WI38 (cell line): ENCODE data around the gene TMEM203.

Experiments used
- H3K4me3 ChIP-seq: 2 replicates; pipeline ENCODE4 v1.5.1; 2011; ENCODE audit warnings: low read depth, mild to moderate bottlenecking, control low read depth, low read length
- TF ChIP-seq, protein P1 (sequence below): IDR thresholded peaks from 2 replicates; pipeline ENCODE4 v1.5.1; 2012; ENCODE audit warnings: low read depth, mild to moderate bottlenecking, control low read depth, low read length

Gene TMEM203

DNA sequence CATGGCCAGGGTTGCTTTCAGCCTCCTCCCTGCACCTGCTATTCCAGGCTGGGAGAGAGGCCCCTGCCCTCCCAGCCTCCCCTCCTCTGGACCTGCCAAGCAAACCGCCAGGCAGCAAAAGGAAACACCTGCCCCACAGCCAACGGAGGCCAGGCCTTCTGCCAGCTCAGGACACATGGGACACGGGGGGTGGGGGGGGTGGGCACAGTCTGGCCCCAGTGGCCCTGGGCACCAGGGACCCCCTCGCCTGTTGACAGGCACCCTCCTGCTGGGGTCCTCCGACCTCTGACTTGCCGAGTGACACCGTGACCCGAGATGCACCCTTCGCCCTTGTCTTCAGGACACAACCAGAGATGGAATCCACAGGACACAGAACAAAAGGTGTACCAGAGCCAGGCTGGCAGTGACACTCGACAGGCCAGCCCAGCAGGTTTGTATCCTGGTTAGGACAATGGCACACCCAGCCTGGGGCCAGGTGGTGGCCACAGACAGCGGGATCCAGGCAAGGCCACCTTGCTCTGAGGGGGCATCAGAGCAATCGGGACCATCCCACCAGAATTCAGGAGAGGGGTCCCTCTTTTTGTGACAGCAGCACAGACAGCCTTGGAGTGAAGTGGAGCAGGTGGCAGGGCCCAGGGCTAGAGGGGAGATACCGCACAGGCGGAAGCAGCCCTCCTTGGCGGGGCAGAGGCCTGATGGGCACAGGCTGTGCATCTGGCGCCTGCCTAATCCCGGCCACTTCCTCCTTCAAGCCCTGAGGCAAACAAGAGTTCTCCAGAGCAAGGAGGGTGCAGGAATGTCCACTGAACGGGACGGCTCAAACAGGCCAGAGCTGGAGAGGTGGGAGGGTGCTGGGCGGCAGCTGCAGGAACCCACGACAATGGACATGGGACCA lies 32.3 kb downstream of the TMEM203 start:
- TF ChIP-seq, protein P1, sequence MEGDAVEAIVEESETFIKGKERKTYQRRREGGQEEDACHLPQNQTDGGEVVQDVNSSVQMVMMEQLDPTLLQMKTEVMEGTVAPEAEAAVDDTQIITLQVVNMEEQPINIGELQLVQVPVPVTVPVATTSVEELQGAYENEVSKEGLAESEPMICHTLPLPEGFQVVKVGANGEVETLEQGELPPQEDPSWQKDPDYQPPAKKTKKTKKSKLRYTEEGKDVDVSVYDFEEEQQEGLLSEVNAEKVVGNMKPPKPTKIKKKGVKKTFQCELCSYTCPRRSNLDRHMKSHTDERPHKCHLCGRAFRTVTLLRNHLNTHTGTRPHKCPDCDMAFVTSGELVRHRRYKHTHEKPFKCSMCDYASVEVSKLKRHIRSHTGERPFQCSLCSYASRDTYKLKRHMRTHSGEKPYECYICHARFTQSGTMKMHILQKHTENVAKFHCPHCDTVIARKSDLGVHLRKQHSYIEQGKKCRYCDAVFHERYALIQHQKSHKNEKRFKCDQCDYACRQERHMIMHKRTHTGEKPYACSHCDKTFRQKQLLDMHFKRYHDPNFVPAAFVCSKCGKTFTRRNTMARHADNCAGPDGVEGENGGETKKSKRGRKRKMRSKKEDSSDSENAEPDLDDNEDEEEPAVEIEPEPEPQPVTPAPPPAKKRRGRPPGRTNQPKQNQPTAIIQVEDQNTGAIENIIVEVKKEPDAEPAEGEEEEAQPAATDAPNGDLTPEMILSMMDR = no peak
- H3K4me3 ChIP-seq = no peak overlapping the region

DNA sequence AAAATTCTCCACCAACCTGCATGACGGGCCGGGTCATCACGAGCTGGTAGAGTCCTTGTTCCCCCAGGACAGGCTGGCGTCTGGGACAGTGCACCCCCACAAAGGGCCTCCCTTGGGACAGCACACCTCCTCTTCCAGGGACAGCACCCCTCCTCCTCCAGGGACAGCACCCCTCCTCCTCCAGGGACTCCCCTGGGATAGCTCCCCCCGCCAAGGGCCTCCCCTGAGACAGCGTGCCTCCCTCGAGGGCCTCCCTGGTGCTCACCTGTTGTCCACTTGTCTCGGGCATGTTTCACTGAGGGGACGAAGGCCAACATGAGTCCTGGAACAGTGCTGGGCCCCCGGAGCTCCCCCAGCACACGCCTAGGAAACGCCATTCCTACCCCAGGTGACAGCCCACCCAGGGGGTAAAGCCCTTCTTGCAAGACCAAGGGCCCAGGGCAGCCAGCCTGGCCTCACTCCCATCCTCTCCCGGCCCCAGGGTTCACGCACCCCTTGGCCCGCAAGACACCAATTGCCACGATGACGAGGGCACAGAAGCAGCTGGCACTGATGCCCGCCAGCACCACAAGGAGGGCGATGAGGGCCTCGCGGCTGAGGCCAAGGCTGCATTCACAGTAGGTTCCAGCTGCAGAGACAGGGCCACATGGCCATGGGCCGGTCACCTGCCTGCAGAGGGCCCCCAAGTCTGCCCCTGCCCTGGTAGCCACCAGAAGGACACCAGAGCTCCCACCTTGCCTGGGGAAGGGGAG lies 34.1 kb downstream of the TMEM203 start:
- no peak overlapping the region for H3K4me3 ChIP-seq
- TF ChIP-seq, protein P1 = no peak

DNA sequence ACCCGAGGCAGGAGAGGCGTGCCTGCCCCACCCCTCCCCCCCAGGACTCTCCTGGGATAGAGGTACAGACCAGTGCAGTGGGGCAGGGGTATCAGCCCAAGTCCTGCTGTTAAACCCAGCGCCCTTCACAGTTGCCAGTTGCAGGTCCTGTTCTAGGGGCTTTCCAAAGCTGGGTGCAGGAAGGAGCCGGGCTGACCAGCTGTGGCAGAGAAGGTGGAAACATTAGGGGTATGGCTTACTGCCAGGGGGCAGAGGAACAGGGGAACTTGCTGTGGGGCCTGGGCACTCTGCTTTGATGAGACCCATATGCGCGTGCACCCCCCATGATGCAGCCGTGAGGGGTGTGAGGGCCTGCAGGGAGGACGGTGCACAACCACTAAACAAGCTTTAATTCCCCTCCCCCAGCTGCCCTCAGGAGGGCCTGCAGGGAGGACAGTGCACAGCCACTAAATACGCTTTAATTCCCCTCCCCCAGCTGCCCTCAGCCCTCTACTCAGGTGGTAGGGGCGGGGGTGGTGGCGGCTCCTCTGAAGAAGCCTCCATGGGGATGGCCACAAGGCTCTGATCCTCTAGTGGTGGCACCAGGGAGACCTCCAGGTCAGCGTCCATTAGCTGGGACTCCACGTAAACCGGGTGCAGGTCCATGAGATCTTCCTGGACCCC lies 34.8 kb downstream of the TMEM203 start:
- H3K4me3 ChIP-seq = no peak overlapping the region
- TF ChIP-seq, protein P1 = no peak

- TF ChIP-seq, protein P1 = no peak
- no peak within 1 kb of the TSS for H3K4me3 ChIP-seq
Observed at GRCh38 chr9:137169896-137170358, 35.5 kb downstream of the TMEM203 start, which contains the start of gene LRRC26. Gene LRRC26, minus strand, starts transcription at chr9:137170051. Its CDS starts 108 bp downstream, at chr9:137169943.

DNA sequence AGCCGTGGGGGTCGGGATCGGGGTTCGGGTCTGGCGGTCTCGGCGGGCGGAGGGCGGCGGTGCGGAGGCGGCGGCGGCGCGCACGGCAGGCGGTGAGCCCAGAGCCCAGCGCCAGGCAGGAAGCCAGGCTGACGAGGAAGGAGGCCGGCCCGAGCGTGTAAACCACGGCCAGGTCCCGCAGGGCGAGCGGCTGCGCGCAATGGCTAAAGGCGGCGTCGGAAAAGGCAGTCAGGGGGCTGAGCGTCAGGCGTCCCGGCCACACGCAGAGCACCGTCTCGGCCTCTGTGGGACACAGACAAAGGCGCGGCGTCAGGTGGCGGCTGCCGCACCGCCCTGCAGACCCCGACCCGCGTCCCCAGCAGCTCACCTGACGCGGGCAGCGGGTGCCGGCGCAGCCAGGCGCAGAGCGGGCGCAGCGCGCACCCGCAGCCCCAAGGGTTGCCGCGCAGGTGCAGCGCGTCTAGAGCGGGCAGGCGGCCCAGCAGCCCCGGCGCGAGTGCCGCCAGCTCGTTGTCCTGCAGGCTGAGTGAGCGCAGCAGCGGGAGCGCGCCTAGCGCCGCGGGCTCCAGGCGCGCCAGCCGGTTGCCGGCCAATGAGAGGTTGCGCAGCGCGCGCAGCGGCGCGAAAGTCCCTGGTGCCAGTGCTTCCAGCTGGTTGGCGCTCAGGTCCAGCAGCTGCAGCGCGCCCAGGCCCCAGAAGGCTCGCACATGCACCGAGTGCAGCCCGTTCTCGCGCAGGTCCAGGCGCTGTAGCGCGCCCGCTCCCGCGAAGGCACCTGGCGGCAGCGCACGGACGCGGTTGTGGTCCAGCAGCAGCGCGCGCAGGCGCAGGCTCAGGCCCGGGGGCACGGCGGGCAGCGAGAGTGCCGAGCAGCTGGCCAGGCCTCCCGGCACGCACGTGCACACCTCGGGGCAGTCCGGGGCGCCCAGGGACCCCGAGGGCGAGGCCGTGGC lies 36.3 kb downstream of the TMEM203 start:
- no peak overlapping the region for H3K4me3 ChIP-seq
- TF ChIP-seq, protein P1 = no peak

- TF ChIP-seq, protein P1 = no peak
- no peak overlapping the region for H3K4me3 ChIP-seq
Observed at GRCh38 chr9:137168573-137168903, 36.9 kb downstream of the TMEM203 start.
